ENCODE data around the gene TNRC6A. TPM values are rescaled to one million over a fixed set of nuclear protein-coding genes. Genes with fewer than 3 reads are reported as not detected.
"Not testable (repeated sequence)": the region's sequence is repeated elsewhere in the genome, so short reads cannot be mapped to it uniquely, and the experiment has no call there.

The TNRC6A gene
- 31.4 and 47.1 TPM in 2 replicates for total RNA-seq

DNA sequence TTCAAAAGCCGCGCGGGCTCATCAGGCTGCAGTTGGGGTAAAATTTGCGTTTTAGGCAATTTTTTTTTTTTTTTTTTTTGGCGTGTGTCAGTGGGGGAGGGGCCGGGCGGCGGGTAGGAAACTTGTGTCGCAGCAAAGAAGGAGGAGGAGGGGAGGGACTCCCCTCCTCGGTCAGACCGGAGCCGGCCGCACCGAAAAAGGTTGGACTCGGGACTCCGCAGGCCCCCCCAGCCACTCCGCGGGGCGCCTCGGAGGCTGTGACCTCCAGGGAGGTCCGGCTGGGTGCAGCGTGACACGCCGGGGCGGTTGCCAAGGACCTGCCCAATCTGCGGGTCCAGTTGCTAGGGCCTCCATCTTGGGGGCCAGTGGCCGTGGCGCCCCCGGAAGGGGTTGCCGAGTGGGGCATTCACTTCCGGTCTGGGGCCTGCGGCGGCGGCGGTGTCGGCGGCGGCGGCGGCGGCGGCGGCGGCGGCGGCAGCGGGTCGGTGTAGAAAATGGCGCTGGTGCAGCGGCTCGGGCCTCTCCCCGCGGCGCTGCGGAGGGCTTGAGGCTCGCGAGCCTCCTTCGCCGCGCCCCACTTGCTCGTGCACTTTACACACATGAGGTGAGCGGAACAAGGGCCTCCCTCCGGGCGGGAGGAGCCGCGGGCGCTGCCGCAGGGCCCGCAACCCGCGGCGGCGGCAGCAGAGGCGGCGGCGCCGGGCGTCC lies at the start of gene TNRC6A:
Gene TNRC6A (plus strand): TSS at position 409 of the 708 bp plus-strand sequence. CDS start 191 bp downstream, at position 600.
- peak; percentile 88 for DNase-seq

DNA sequence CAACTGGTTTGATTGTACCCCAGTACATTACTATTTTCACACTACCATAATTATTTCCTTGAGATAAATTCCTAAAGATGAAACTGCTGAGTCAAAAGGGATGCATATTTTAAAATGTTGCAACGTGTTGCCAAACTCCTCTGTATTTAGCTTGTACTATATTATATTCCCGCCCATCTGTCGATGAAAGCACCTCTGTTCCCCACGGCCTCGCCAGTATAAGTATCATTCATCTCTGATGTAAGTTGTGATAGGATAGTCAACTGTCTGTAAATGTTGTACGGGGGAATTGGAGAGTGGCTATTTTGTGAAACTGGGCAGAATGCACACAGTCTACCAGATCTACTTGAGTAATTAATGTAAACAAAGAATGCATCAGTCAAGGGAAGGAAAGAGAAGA lies 47.7 kb upstream of the TNRC6A start:
- DNase-seq, result no peak

DNA sequence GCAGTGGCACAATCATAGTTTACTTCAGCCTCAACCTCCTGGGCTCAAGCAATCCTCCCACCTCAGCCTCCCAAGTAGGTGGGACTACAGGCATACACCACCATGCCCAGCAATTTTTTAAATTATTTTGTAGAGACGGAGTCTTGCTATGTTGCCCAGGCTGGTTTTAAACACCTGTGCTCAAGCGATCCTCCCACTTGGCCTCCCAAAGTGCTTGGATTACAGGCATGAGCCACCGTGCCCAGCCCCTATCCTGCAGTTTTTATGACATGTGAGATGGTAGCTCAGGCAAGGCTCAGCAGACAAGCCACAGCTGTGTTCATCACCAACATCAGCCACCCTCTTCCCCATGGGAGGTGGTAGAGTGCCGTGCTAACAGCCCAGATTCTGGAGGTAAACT lies 46.2 kb upstream of the TNRC6A start:
- no peak for DNase-seq

DNA sequence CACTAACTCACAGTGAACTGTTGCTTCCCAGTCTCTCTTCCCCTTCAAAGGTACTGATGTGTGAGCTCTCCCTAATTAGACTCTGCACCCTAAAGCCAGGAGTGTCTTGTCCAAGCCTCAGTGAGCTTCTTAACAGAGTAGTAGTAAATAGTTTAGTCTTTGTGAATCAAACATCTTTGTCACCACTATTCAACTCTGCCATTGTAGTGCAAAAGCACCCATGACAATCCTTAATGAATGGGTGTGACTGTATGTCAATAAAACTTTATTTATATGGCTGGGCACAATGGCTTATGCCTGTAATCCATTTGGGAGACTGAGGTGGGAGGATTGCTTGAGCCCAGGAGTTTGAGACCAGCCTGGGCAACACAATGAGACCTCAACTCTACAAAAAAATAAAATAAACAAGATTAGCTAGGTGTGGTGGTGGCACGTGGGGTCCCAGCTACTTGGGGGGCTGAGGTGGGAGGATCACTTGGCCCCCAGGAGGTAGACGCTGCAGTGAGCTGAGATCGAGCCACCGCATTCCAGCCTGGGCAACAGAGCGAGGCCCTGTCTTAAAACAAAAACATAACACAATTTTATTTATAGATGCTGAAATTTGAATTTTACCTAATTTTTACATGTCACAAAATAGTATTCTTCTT lies 45.5 kb upstream of the TNRC6A start:
- no peak for DNase-seq

DNA sequence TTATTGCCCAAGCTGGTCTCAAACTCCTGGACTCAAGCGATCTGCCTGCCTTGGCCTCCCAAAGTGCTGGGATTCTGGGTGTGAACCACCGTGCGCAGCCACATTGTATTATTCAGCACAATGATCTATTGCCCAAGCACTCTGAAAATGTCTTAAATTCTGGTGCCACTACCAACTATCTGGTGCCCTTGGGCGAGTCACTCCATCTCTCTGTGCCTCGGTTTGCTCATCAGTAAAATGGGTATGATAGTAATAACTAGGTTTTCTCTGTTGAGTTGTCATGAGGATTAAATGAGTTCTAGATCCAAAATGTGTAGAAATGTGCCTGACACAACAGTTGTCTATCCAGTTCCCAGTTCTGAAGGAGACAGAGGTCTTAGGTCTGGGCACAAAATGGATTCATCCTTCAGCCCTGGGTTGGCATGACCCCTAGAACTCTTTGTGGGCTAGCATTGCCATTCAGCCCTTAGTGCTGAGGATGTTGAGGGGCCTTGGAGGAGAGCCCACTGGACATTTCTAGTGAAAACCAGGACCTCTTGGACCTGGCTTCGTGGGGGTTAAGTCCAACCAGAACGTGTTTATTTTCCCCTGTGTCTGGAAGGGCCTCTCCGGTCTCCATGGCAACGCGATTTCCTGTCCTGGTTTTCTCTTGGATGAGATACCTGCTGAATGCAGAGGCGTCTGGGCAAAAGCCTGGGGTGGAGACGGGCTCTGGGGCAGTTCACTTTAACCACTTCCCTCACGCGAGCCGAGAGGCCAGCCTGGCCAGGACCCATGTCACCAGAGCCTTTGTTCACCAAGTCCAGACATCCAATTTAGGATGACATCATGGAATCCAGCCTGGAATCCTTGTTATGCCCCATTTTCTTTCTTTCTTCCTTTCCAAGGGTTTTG lies 43.7 kb upstream of the TNRC6A start:
- DNase-seq, result peak; percentile 78

DNA sequence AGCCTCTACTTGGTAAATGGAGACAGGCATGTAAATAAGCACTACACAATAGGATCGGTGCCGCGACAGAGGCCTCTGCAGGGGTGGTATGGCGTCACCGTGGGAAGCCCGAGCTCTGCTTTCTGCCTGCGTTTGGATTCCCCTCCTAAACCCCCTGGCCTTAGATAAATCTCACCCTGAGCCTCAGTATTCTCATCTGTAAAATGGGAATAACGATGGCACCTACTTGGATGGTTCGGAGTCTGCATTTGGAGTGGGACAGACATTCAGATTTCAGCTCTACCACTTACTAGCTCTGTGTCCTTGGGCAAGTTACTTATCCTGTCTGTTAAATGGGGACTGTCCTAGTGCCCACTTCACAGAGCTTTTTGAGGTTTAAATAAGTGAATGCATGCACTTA lies 42.8 kb upstream of the TNRC6A start:
- DNase-seq, result no peak

DNA sequence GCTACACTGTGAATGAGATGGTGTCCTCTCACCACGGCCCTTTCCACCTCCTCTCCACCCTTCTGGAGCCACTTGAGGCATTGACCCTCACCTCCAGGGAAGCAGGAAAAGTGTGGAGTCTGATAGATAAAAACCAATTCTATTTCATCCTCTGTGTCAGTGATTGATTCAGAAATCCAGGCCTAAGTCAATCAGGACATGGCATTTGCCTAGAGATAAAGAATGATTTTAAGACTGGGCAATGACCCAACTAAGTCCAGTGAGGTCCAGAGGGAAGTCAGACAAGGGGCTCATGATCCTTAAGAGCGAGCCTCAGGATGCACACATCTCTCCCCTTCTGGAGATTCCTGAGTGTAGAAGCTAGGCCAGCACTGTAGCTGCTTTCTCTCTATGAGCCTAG lies 41.1 kb upstream of the TNRC6A start:
- no peak for DNase-seq

DNA sequence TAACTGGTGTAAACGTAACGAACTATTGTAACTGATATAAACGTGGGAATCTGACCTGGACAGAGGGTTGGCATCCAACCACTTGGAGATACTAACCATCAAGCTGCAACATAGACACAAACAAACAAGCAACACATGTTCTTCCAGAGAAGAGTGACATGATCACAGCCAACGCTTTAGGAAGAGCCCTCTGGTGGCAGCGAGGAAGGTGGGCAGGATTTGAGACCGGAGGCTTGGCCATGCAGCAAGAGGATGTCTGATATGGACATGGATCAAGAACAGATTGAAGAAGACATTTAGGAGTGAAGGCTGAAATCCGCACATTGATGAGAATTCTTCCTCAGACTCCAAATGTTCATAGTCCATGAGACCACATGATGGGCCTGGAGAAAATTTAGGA lies 40.3 kb upstream of the TNRC6A start:
- DNase-seq, result peak; percentile 77

DNA sequence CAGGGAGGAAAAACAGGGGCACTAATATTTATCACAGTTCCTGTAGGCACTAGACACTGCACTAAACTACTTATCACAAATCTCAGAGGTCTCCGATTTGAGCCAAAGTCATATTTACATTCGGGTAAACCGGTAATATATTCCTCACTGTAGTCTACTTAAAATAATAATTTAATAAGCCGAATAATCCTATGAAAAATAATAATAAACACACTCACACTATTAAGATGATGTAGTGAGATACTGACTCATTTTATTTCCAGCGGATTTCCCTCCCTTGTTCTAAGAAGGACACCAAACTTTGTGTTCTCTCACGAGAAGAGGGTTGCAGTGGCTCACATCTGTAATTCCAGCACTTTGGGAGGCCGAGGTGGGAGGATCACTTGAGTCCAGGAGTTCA lies 36.6 kb upstream of the TNRC6A start:
- no peak for DNase-seq

DNA sequence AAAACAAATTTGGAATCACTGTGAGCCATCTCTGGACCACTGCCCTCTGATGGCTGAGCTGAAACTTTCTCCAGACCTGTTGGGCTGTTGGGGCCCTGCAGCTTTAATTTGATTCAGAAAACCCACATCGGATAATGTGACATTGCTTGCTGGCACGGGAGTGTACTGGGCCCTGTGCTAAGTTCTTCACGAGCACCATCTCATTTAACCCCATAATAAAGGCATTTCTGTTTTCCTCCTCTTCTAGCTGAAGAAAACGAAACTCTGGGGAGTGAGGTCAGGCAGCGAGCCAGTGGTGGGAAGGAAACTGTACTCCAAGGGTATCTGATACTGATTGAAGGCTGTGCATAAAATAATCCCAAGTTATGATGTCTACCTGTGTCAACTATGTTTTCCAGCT lies 34.5 kb upstream of the TNRC6A start:
- no peak for DNase-seq

DNA sequence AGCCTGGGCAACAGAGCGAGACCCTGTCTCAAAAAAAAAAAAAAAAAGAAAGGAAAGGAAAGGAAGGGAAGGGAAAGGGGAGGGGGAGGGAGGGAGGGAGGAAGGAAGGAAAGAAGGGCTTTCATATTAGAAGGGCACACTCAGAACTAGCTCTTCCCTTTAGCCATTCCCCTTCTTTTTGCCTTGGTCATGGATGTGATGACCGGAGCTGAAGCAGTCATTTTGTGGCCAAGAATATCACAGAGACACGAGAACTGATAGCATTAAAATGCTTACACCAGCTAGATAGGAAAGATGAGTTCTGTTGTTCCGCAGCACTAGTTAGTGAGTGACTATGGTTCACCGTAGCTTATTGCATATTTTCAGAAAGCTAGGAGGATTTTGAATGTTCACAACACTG lies 32.8 kb upstream of the TNRC6A start:
- no peak for DNase-seq

DNA sequence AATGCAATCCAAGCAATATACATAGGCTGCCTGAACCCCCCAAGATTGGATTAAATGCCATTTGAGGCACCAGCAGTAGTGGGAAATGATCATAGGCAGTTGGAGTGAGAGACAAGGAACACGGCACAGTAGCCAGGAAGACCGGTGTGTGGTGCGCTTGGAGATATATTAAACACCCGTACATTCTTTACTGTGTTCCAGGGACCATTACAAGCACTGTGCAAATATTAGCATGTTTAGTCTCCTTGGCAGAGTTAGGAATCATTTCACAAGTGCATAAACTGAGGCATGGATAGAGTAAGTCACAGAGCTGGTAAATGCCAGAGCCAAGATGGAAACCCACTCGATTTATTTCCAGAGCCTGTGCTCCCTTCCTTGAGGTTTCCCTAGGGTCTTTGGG lies 31.1 kb upstream of the TNRC6A start:
- DNase-seq, result no peak

DNA sequence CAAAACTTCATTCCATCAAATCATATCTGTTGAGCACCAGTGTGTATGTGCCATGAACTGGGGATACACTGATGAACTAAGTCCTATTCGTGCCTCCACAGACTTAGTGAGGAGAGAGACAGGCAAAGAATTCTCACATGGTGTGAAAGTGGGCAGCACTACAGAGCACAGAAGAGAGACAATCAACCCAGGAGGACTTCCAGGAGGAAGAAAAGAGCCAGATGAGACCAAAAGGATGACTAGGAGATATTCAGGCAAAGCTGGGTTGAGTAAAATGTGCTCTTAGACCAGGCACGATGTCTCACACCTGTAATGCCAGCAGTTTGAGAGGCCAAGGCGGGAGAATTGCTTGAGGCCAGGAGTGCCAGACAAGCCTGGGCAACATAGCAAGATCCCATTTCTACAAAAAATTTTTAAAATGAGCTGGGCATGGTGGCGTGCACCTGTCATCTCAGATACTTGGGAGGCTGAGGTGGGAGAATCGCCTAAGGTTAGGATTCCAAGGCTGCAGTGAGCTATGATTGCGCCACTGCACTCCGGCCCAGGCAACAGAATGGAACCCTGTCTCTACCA lies 30.2 kb upstream of the TNRC6A start:
- no peak for DNase-seq

DNA sequence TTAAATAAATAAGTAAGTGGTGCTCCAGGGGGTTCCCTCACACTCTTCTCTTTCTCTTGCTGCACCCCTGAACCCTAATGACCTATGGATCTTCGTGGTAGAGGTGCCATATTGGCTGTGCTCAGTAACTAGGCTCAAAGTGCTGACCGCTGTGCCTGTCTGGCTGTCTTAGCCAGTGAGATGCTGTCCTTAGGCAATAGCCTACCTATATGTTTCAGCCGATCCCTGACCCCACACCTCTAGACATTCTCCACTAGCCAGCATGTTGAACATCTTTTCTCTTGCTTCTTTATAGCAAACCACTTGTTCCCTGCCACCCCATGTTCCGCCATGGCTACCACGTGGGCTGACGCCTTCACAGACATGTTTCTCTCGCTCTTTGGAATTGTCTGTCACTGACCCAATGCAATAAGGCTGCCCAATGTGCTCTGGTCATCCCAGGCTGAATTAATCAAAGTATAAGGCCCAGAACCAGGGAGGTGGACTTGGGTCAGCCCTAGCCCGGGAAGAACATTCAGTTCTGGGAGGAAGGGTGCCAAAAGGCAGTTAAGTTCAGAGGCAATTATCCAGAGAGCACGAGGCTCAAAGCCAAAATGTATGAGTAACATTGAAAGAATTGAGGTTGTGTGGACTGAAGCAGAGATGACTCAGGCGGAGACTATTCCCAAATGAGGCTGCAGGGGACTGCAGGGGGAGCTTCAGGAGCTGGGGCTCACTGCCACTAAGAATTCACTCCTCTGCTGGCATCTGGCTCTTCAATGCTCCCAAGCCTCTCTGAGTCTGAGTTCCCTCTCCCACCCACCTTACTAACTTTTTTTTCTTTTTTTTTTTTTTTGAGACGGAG lies 28.7 kb upstream of the TNRC6A start:
- DNase-seq, result peak; percentile 96

DNA sequence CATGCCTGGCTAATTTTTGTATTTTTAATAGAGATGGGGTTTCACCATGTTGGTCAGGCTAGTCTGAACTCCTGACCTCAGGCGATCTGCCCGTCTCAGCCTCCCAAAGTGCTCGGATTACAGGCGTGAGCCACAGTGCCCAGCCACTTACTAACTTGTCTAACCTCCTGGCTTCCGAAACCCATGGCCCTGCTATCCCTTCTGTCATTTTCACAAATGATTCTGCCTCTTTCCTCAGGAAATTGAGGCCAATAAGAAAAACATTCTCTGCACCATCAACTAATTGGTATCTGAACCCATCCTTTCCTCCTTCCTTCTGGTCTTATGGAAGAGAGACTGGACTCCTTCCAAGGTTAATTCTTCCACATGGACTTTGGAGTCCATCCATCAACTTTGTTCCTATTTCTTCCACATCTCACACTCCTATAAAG lies 27.9 kb upstream of the TNRC6A start:
- DNase-seq, result peak; percentile 23

DNA sequence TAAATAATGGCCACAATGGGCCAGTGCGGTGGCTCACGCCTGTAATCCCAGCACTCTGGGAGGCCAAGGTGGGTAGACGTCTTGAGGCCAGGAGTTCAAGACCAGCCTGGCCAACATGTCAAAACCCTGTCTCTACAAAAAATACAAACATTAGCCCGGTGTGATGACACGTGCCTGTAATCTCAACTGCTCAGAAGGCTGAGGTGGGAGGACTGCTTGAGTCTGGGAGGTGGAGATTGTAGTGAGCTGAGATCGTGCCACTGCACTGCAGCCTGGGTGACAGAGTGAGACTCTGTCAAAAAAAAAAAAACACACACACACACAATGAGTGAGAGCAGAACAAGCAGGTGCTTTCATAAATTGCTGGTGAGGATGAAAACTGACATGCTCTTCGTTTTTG lies 21.7 kb upstream of the TNRC6A start:
- not testable (repeated sequence) for DNase-seq

DNA sequence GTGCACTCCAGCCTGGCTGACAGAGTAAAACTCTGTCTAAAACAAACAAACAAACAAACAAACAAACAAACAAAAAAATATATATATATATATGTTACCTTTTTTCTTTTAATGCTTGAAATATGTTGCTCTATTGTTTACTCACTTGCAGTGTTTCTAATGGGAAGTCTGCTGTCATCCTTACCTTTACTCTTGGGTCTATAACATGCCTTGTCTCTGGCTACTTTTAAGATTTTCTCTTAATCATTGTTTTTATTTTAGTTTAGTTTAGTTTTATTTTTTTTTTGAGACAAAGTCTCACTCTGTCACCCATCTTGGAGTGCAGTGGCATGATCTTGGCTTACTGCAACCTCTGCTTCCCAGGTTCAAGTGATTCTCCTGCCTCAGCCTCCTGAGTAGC lies 16.1 kb upstream of the TNRC6A start:
- DNase-seq, result no peak

DNA sequence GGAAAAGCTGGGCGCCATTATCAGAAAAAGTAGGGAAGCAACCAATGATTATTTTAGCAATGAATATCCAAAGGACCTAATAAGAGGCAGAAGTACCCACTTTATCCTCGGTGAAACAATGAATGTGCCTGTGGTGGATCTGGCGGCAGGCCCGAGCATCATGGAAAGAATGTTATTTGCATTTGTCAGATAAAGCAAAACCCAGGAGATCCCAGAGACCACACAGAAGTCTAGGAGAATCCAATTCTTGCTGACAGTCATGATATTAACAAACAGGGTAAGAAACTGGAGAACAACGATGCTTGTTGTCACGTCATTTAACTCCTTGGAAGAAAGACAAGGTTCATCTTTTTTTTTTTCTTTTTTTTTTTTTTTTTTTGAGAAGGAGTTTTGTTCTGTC lies 12.0 kb upstream of the TNRC6A start:
- DNase-seq, result no peak

DNA sequence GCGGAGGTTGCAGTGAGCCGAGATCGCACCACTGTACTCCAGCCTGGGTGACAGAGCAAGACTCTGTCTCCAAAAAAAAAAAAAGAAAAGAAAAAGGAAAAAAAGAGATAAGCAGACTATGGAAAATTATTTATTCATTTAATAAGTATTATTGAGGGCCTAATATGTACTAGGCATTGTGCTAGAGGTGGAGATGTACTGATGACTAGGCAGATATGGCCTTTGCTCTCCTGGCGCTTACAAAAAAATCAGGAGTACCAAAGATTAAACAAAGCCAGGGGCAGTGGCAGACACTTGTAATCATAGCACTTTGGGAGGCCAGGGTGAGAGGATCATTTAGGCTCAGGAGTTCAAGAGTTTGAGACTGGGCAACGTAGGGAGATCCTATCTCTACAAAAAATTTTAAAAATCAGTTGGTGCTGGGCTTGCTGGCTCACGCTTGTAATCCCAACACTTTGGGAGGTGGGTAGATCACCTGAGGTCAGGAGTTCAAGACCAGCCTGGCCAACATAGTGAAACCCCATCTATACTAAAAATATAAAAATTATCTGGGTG lies 10.4 kb upstream of the TNRC6A start:
- DNase-seq, result no peak

DNA sequence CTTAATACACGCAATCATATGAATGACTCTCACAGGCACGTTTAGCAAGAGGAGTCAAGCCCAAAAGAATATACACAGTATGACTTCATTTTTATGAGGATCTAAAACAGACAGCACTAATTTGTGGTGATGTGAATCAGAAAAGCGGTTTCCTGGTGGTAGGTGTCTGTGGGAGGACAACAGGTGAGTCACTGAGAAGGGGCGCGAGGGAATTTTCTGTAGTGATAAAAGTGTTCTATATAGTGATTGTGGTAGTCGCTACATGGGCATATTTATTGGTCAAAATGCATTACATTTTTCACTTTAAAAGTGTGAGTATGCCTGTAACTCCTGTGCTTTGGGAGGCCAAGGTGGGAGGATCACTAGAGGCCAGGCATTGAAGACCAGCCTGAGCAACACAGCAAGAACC lies 7.6 kb upstream of the TNRC6A start:
- no peak for DNase-seq

DNA sequence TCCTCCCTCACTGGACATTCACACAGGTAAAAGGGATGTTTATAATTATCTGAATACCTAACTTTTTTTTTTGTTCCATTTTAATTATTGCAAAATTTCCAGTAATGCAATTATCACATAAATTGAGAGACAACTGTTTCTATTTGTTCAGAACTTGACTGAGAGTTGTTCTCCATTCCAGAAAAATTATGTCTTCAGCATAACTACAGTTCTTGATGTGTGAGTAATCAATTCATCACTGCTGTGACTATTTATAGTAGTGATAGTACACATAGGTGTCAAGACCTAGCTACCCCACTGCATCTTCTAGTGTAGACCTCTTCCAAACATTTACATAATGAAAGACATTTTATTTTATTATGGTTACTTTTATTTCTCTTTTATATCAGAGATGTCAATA lies 5.8 kb upstream of the TNRC6A start:
- no peak for DNase-seq

DNA sequence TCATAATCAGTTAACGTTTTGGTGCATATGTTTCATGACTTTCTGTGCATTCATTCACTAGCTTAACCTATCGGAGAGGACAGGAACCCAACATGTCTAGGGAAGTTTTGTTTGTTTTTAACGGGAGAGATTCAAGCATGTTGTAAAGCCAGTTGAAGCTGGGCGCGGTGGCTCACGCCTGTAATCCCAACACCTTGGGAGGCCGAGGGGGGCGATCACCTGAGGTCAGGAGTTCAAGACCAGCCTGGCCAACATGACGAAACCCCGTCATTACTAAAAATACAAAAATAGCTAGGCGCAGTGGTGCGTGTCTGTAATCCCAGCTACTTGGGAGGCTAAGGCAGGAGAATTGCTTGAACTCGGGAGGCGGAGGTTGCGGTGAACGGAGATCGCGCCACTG lies 1.4 kb upstream of the TNRC6A start:
- DNase-seq, result no peak

Data from dermis blood vessel endothelial cell (primary cell).